ENCODE data around the gene PRSS22.

GRCh38 chr16:2840914-2841313 lies 17.1 kb downstream of the PRSS22 start:
- TF ChIP-seq CTCF (IDR thresholded peaks at IDR 0.05 in 2 of 3, conservative IDR thresholded peaks at IDR 0.05 in 1 of 3; ENCODE audit: control insufficient read depth in 2 of 3, extremely low read depth in 1 of 3, insufficient read depth in 1 of 3, low read depth in 3 of 3, low read length in 3 of 3), result no peak
- TF ChIP-seq CBX5 (IDR thresholded peaks at IDR 0.05; ENCODE audit: low read depth), result no peak
- no peak for TF ChIP-seq ZNF274 (IDR thresholded peaks at IDR 0.05; ENCODE audit: insufficient read depth, insufficient read length)
- TF ChIP-seq JUND (IDR thresholded peaks at IDR 0.05; ENCODE audit: low read depth, low read length), result no peak
- TF ChIP-seq ELK1 (IDR thresholded peaks at IDR 0.05; ENCODE audit: low read depth, low read length), result no peak
- no peak for TF ChIP-seq TCF12 (IDR thresholded peaks at IDR 0.05; ENCODE audit: low read depth, low read length)
- TF ChIP-seq YY1 (IDR thresholded peaks at IDR 0.05; ENCODE audit: low read depth, low read length), result no peak
- no peak for TF ChIP-seq CBFB (IDR thresholded peaks at IDR 0.05; ENCODE audit: low read depth)
- TF ChIP-seq TAF1 (IDR thresholded peaks at IDR 0.05; ENCODE audit: borderline replicate concordance, low read depth, low read length), result no peak
- no peak for TF ChIP-seq POLR2A (IDR thresholded peaks at IDR 0.05; ENCODE audit: low read depth, low read length)
- TF ChIP-seq JUNB (IDR thresholded peaks at IDR 0.05), result no peak
- TF ChIP-seq REST (IDR thresholded peaks at IDR 0.05; ENCODE audit: low read depth, low read length), result no peak
- TF ChIP-seq SIN3A (IDR thresholded peaks at IDR 0.05; ENCODE audit: low read depth, low read length), result no peak

All from GM12878 (cell line).